NT2/D1 (cell line): ENCODE measurements around the gene PIGN.

Experiments used
- SUZ12 ChIP-seq: IDR thresholded peaks from 2 replicates; pipeline ENCODE4 v1.6.1; 2011; ENCODE audit not compliant: insufficient read length, insufficient read depth; ENCODE audit errors: extremely low read depth
- YY1 ChIP-seq: IDR thresholded peaks from 2 replicates; pipeline ENCODE4 v1.6.1; 2011; ENCODE audit not compliant: insufficient read length, insufficient read depth
- ZNF274 ChIP-seq: IDR thresholded peaks from 2 replicates; pipeline ENCODE4 v1.6.1; 2011; ENCODE audit warnings: mild to moderate bottlenecking, low read depth, low read length

GRCh38 chr18:61991201-61991600, 195.7 kb downstream of the PIGN start:
- TF ChIP-seq SUZ12 (no peak), ZNF274 (no peak), YY1 (no peak)
